Stimulated activated CD4-positive, alpha-beta T cell treated with anti-CD3 and anti-CD28 coated beads, Interleukin-12 subunit alpha, Interleukin-12 subunit beta, amount 100 ng/mL, for 48 hours (primary cell): ENCODE measurements around the gene GMPR2.

ENCODE experiments used
- DNase-seq, 3 donors: peaks; one replicate each; pipeline ENCODE4 v3.0.0-alpha.2; 2020; ENCODE audit warnings: low read depth in 2 of 3, low spot score in 1 of 3

Gene GMPR2

DNA sequence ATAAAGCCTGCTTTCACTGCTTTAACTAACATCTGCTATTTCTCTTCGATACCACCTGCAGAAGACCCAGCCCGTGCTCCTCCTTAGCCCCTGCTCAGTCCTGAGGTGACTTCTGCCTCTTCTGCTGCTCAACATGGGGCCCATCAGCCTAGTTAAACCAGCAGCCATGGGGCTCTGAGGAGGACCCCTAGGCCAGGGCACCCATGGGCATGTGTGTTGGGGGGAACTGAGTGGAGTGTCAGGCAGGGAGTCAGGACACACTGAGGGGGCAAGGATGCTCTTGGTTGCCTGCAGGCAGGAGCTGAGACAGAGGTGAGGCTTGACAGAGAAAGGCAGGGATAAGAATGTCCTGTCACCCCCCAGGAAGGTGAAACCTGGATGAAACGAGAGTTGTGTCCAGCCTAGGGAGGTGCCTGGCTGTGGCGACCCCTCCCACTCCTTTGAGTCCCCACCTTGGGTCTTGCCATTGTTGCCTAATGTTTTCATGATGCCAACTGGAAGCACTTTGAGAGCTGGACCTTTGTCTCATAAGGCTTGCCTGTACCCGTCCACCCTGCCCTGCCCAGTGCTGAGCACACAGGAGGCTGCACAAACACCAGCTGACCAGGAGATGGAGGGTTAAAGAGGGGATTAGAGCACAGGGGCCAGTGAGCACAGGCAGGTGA lies 51.2 kb downstream of the GMPR2 start:
- DNase-seq: no peak

DNA sequence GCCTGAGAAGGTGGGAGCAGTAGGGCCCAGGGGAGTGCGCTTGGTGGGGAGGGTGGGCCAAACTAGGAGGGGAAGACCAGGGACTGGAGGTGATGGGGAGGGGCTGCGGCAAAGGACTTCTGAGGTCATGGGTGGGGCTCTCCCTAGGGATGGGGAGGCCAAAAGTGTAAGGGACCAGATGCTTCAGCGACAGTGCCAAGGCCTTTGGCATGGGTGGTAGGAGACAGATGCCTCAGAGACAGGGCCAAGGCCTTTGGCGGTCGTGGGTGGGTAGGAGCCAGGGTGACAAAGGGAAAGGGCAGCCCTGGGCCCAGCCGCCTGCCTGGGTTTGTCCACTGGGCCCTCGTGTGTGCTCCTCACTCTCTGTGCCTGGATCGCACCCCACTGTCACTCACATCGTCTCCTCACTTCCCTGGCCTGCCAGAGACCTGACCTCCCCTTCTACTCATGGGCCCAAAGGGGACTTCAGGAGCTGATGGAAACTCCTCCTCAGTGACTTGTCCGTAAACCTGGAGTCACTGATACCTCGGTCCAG lies 51.8 kb downstream of the GMPR2 start:
- DNase-seq: no peak

DNA sequence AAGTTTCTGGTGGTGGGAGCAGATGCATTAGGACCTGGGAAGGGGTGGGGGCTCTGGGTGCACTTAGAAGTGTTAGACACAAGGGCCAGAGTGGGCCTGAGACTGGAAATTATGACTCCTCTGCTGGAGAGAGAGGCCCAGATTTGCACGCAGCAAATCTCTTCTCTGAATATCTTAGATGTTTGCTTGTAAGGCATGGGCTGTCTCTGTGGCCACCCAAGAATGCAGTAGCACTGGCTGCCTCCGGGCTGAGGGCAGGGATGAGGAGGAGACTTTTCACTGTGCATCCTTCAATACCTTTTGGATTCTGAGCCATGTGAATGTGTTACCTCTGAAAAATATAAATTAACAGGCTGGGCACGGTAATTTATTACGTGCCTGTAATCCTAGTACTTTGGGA lies 52.6 kb downstream of the GMPR2 start:
- no peak for DNase-seq

DNA sequence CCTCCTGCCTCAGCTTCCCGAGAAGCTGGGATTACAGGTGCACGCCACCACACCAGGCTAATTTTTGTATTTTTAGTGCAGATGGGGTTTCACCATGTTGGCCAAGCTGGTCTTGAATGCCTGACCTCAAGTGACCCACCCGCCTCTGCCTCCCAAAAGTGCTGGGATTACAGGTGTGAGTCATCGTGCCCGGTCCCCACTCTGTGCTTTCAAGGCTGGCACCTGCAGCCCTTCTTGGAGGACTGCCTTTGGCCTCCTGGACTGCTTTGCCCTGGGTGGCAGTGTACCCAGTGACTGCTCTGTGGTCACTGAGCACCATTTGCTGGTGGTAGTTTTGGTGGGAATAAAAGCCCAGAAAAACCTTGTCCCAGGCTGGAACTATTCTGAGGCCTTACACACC lies 54.3 kb downstream of the GMPR2 start:
- no peak for DNase-seq
